Hematopoietic multipotent progenitor cell treated with erythropoietin and hydrocortisone succinate and interleukin-3 and kit ligand, for 17 days (in vitro differentiated cells): Measurements from ENCODE around the gene RAD17.
"Not testable (repeated sequence)": the region's sequence is repeated elsewhere in the genome, so short reads cannot be mapped to it uniquely, and the experiment has no call there.

ENCODE experiments used
- DNase-seq: peaks from one replicate; pipeline ENCODE4 v3.0.0-alpha.2; 2015; ENCODE audit warnings: low spot score

The RAD17 gene

GRCh38 chr5:69378376-69378775 lies 8.8 kb downstream of the RAD17 start:
- DNase-seq = no peak

- no peak for DNase-seq
Measured at GRCh38 chr5:69404659-69405330, 35.2 kb downstream of the RAD17 start.

GRCh38 chr5:69414885-69415583 lies 45.4 kb downstream of the RAD17 start, which contains the start of gene MARVELD2:
TSS of gene MARVELD2 (plus strand) at chr5:69415116. CDS start at chr5:69419386, 4,270 bp downstream.
- DNase-seq = peak; percentile 73

DNA sequence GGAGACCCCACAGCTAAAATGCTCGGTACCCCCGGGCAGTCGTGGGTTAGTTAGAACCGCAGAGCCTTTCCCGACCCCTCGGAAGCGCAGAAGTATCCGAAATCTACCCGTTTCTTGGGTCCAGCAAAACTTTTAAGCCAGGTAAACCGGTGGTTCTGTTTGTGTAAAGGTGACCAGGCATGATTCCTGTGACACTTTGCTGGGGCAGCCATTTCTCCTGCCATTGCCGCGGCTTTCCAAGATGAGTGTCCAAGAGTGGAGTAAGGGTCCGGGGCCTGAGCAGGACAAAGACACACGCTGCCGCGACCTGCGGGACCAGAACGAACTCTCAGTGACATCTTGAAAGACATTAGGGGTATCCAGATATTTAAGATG lies 46.0 kb downstream of the RAD17 start:
- DNase-seq = no peak

- no peak for DNase-seq
Measured at GRCh38 chr5:69416180-69416579, 46.6 kb downstream of the RAD17 start.

DNA sequence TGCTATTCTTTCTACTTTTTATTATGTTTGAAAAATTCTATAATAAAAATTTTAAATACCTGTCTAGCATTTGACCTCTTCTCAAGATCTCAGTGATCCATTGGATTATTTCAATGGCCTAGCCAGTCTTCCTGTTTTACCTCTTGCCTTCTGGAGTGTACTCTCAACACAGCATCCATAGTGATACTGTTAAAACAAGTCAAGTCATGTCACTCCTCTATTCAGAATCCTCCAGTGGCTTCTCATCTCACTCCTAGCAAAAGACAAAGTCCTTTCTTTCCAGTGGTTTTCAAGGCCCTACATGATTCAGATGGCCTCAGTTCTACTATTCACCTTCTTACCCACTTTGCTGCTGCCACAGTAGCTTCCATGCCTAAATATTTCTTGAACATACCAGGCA lies 47.1 kb downstream of the RAD17 start:
- no peak for DNase-seq

DNA sequence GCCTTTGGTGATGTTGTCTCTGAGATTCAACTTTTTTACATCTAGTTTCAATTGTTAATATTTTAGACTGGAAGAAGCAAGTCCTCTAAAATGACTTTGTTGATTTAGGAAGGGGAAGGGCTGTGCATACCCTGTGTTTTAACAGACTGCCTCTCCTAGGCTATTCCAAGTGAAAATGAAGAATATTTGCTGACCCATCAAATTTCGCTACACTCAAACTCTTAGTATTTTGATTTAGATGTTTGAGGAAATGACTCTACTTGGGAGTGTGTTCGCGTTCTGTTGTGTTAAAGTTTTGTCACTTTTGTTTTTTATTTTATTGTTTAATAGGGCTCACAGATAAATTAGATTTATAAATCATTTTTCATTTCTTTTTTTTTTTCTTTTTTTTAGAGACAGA lies 48.9 kb downstream of the RAD17 start:
- DNase-seq = no peak

DNA sequence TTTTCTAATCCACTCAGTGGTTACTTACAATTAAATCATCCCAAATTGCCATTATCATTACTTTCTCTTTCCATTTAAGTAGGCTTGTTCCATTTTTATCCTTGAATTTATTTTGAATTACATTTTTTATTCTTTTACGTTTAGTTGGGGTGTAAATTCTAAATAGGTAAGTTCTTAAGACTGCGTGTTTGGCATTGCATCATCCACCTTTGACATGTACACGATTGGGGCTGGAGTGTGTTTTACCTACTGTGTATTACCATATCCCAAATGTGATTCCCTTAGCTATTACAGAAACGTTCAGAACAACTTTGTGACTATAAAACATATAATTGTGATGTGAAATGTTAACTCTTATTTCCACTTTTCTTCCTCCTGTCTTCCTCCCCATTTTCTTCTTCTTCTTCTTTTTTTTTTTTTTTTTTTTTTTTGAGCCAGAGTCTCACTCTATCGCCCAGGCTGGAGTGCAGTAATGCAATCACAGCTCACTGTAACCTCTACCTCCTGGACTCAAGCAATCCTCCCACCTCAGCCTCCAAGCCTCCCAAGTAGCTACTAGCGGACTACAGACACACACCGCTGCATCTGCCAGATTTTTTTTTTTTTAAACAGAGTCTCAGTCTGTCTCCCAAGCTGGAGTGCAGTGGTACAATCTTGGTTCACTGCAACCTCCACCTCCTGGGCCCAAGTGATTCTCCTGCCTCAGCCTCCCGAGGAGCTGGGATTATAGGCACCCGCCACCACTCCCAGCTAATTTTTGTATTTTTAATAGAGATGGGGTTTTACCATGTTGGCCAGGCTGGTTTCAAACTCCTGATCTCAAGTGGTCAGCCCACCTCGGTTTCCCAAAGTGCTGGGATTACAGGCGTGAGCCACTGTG lies 62.0 kb downstream of the RAD17 start:
- DNase-seq = no peak

DNA sequence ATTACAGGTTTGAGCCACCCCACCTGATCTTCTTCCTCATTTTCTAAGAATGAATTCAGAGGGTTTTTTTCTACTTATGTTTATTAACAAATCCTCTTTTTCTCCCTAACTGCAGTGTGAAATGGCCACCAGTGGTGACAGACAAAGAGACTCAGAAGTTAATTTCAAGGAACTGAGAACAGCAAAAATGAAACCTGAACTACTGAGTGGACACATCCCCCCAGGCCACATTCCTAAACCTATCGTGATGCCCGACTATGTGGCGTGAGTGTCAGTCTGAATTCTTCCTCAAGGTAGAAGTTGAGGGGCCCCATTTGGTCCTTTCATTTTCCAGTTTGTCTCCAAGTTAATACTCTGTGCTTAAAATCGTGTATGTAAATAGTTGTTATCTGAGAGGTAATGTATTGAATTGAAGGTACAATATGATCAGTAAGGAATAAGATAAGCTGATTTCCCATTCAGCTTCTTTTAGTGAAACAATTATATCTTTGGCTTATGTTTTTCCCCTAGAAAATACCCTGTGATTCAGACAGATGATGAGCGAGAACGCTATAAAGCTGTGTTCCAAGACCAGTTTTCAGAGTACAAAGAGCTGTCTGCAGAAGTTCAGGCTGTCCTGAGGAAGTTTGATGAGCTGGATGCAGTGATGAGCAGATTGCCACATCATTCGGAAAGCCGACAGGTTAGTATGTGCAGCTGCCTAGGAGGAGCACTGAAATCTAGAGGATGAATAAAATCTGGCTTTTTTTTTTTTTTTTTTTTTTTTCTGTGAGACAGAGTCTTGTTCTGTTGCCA lies 63.0 kb downstream of the RAD17 start:
- no peak for DNase-seq

DNA sequence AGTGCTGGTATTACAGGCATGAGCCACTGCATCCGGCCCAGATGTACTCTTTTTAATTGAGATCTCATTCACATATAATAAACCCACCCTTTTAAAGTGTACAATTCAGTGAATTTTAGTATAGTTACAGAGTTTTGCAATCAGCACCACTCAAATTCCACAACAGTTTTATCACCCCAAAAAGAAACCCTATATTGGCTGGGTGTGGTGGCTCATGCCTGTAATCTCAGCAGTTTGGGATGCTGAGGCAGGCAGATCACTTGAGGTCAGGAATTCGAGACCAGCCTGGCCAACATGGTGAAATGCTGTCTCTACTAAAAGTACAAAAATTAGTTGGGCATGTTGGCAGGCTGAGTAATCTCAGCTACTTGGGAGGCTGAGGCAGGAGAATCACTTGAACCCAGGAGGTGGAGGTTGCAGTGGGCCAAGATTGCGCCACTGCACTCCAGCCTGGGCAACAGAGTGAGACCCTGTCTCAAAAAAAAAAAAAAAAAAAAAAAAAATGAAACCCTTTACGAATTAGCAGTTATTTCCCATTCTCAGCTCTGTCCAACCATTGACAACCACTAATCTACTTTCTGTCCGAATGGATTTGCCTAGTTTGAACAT lies 65.8 kb downstream of the RAD17 start:
- DNase-seq = not testable (repeated sequence)

DNA sequence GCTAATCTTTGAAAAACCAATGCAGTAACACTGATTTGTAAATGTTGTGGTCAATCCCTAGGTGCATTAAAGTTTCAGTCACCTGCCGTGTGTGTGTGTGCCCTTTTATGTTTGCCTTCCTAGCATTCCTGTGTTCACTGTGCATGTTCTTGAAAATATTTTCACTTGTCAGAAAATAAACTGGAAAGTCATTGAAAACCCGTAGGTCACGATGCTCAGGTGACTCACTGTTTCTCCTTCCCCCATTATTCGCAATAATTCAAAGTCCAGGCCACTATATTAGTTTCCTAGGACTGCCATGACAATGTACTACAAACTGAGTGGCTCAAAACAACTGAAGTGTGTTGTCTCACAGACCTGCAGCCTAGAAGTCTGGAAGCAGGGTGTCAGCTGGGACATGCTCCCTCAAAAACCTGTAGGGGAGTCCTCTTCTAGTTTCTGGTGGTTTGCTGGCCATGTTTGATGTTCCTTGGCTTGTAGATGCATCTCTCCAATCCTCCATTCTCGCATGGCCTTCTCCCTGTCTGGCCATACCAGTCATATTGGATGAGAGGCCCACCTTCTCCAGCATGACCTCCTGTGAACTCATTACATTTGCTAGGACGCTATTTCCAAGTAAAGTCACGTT lies 74.6 kb downstream of the RAD17 start:
- DNase-seq = no peak

GRCh38 chr5:69449511-69449910 lies 79.9 kb downstream of the RAD17 start:
- no peak for DNase-seq

- DNase-seq = no peak
Measured at GRCh38 chr5:69450116-69450515, 80.5 kb downstream of the RAD17 start.

- not testable (repeated sequence) for DNase-seq
Measured at GRCh38 chr5:69450527-69450926, 80.9 kb downstream of the RAD17 start.

GRCh38 chr5:69451941-69452647 lies 82.5 kb downstream of the RAD17 start:
- no peak for DNase-seq

DNA sequence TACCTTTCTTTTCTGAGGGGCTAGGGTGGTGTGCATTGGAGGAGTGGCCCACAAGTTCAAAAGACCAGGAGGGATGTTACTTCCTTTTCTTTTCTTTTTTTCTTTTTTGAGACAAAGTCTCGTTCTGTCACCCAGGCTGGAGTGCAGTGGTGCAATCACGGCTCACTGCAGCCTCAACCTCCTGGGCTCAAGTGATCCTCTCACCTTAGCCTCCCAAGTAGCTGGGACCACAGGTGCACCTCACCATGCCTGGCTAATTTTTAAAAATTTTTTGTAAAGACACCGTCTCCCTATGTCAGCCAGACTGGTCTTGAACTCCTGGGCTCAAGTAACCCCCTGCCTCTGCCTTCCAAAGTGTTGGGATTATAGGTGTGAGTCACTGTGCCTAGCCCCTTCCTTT lies 83.9 kb downstream of the RAD17 start:
- not testable (repeated sequence) for DNase-seq

DNA sequence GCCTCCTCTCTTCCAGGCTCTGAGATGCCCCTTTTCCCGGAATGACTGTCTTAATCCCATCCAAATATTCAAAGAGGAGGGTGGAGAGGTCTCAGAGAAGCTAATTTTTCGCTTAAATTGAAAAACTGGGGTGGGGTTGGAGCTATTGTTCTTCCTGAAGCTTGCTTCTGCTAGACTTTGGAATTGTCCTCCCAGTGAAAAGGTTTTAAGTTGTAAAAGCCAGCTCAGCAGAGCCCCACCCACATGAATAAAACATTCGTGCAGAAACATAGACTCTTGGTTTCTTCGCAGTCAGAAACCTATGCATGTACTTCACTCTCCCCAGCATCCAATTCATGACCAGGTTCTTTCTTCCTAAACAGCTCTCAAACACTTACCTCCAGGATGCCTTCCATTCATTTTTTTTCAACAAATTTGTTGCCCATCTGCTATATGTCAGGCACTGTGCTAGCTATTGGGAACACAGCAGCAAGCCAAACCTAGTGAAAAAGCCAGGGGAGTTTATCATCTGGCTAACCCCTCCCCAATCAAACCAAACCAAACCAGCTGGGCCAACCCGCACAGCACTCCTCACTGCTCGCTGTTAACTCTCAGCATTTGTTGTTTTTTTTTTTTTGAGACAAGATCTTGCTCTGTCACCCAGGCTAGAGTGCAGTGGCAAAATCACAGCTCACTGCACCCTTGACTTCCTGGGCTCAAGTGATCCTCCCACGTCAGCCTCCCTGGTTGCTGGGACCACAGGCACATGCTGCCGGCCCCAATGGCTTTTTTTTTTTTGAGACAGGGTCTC lies 85.0 kb downstream of the RAD17 start:
- DNase-seq = no peak

DNA sequence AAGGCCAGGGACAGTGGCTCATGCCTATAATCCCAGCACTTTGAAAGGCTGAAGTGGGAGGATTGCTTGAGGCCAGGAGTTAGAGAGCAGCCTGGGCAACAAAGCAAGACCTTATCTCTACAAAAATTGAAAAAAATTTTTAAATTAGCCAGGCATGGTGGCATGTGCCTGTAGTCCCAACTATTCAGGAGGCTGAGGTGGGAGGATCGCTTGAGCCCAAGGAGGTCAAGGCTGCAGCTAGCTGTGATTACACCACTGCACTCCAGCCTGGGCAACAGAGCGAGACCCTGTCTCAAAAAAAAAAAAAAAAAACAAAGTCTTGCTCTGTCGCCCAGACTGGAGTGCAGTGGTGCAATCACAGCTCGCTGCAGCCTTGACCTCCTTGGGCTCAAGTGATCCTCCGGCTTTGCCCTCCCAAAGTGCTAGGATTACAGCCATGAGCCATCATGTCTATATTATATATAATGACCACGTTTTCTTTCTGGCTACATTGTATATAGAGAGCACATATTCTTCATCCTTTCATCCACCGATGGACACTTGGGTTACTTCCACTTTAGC lies 85.9 kb downstream of the RAD17 start:
- DNase-seq = not testable (repeated sequence)

GRCh38 chr5:69462170-69462569 lies 92.6 kb downstream of the RAD17 start:
- DNase-seq = no peak
